Embryonic facial prominence (tissue), 1 donor: ENCODE results near the gene C17orf113.

Source experiments
- DNase-seq: peaks from one replicate; pipeline ENCODE4 v3.0.0-alpha.2; 2016; ENCODE audit errors: extremely low spot score

Gene C17orf113

GRCh38 chr17:42050393-42051012 lies at the start of gene C17orf113:
Gene C17orf113, minus strand, starts transcription at chr17:42050601. Its CDS starts 7,225 bp downstream, at chr17:42043376.
- no peak for DNase-seq

GRCh38 chr17:42098730-42099399 lies 48.5 kb upstream of the C17orf113 start:
- no peak for DNase-seq

GRCh38 chr17:42097691-42098631 lies 47.6 kb upstream of the C17orf113 start, which contains the start of gene ZNF385C:
Gene ZNF385C, minus strand, starts transcription at chr17:42098473. Its CDS starts 35,417 bp downstream, at chr17:42063056.
- DNase-seq, result no peak

GRCh38 chr17:42096360-42097111 lies 46.1 kb upstream of the C17orf113 start:
- DNase-seq, result no peak

GRCh38 chr17:42094375-42095069 lies 44.1 kb upstream of the C17orf113 start:
- no peak for DNase-seq

- DNase-seq, result no peak
Observed at GRCh38 chr17:42092939-42093338, 42.5 kb upstream of the C17orf113 start.

GRCh38 chr17:42090964-42091790 lies 40.8 kb upstream of the C17orf113 start:
- no peak for DNase-seq

GRCh38 chr17:42088736-42089135 lies 38.3 kb upstream of the C17orf113 start:
- no peak for DNase-seq

- DNase-seq, result no peak
Observed at GRCh38 chr17:42087736-42088705, 37.6 kb upstream of the C17orf113 start.

GRCh38 chr17:42087042-42087701 lies 36.8 kb upstream of the C17orf113 start:
- no peak for DNase-seq

- no peak for DNase-seq
Observed at GRCh38 chr17:42081516-42082129, 31.2 kb upstream of the C17orf113 start.

- no peak for DNase-seq
Observed at GRCh38 chr17:42079541-42079940, 29.1 kb upstream of the C17orf113 start.

- DNase-seq, result no peak
Observed at GRCh38 chr17:42078396-42079043, 28.1 kb upstream of the C17orf113 start.

- DNase-seq, result no peak
Observed at GRCh38 chr17:42077755-42078154, 27.4 kb upstream of the C17orf113 start.

GRCh38 chr17:42076797-42077559 lies 26.6 kb upstream of the C17orf113 start:
- no peak for DNase-seq

GRCh38 chr17:42075789-42076188 lies 25.4 kb upstream of the C17orf113 start:
- no peak for DNase-seq
